ENCODE measurements around the gene MYO5B.

Gene MYO5B

GRCh38 chr18:50042611-50043010 is 152.3 kb downstream of the MYO5B start:
- TF ChIP-seq CTCF (IDR thresholded peaks at IDR 0.05; ENCODE audit: insufficient read depth, low read length, missing control alignments), result no peak
- DNase-seq (ENCODE audit: low read depth, low spot score), result no peak
- CTCF ChIA-PET, result no interaction called here
- POLR2A ChIA-PET, result no interaction called here
- H3K4me3 ChIP-seq (ENCODE audit: low read depth, low read length), result no peak overlapping the region

- H3K4me3 ChIP-seq (ENCODE audit: low read depth, low read length), result no peak overlapping the region
- DNase-seq (ENCODE audit: low read depth, low spot score), result no peak
- TF ChIP-seq CTCF (IDR thresholded peaks at IDR 0.05; ENCODE audit: insufficient read depth, low read length, missing control alignments), result no peak
- CTCF ChIA-PET, result interaction anchor here (0.7 kb wide), 1 partner anchor 164 kb away, joined by 3 read pairs; no protein-coding TSS in a partner anchor
- POLR2A ChIA-PET, result no interaction called here
Measured at GRCh38 chr18:50039746-50040145, 155.2 kb downstream of the MYO5B start.

- no peak for TF ChIP-seq CTCF (IDR thresholded peaks at IDR 0.05; ENCODE audit: insufficient read depth, low read length, missing control alignments)
- ChIA-PET POLR2A (no interaction called here), CTCF (no interaction called here)
- DNase-seq (ENCODE audit: low read depth, low spot score), result no peak
- H3K4me3 ChIP-seq (ENCODE audit: low read depth, low read length), result no peak overlapping the region
Measured at GRCh38 chr18:50038448-50038847, 156.5 kb downstream of the MYO5B start.

- ChIA-PET POLR2A (no interaction called here), CTCF (no interaction called here)
- no peak for DNase-seq (ENCODE audit: low read depth, low spot score)
- no peak overlapping the region for H3K4me3 ChIP-seq (ENCODE audit: low read depth, low read length)
- TF ChIP-seq CTCF (IDR thresholded peaks at IDR 0.05; ENCODE audit: insufficient read depth, low read length, missing control alignments), result no peak
Measured at GRCh38 chr18:50034029-50034428, 160.9 kb downstream of the MYO5B start.

- H3K4me3 ChIP-seq (ENCODE audit: low read depth, low read length), result no peak overlapping the region
- POLR2A ChIA-PET, result no interaction called here
- CTCF ChIA-PET, result no interaction called here
- DNase-seq (ENCODE audit: low read depth, low spot score), result no peak
- no peak for TF ChIP-seq CTCF (IDR thresholded peaks at IDR 0.05; ENCODE audit: insufficient read depth, low read length, missing control alignments)
Measured at GRCh38 chr18:50033004-50033403, 161.9 kb downstream of the MYO5B start.

- no peak overlapping the region for H3K4me3 ChIP-seq (ENCODE audit: low read depth, low read length)
- POLR2A ChIA-PET, result no interaction called here
- DNase-seq (ENCODE audit: low read depth, low spot score), result no peak
- CTCF ChIA-PET, result no interaction called here
- no peak for TF ChIP-seq CTCF (IDR thresholded peaks at IDR 0.05; ENCODE audit: insufficient read depth, low read length, missing control alignments)
Measured at GRCh38 chr18:50030146-50030545, 164.8 kb downstream of the MYO5B start.
